H9 (cell line): ENCODE measurements around the gene INPP5A. TPM values are rescaled to one million over a fixed set of nuclear protein-coding genes. Genes with fewer than 3 reads are reported as not detected.
A peak's percentile ranks its signal among the peaks of the same experiment; 100 is the strongest.

ENCODE experiments used
- DNase-seq: peaks from one replicate; pipeline ENCODE4 v3.0.0-alpha.2; 2017
- H2AFZ ChIP-seq: one replicate; pipeline ENCODE4 v1.6.1; 2013; ENCODE audit warnings: mild to moderate bottlenecking, low read length, control low read depth, moderate library complexity
- H2AK5ac ChIP-seq: 2 replicates; pipeline ENCODE4 v1.6.1; 2013; ENCODE audit warnings: low read length, control low read depth, mixed read lengths; ENCODE audit not compliant: insufficient read length
- H2BK120ac ChIP-seq: one replicate; pipeline ENCODE4 v1.6.1; 2013; ENCODE audit warnings: low read depth, mild to moderate bottlenecking, low read length, control low read depth, inconsistent platforms; ENCODE audit not compliant: poor library complexity, severe bottlenecking
- H2BK12ac ChIP-seq: 2 replicates; pipeline ENCODE4 v1.6.1; 2013; ENCODE audit warnings: low read length, control low read depth, mixed read lengths, low read depth; ENCODE audit not compliant: insufficient read length
- H2BK15ac ChIP-seq: 2 replicates; pipeline ENCODE4 v1.6.1; 2013; ENCODE audit warnings: low read depth, low read length, control low read depth
- H2BK20ac ChIP-seq: one replicate; pipeline ENCODE4 v1.6.1; 2013; ENCODE audit warnings: low read depth, mild to moderate bottlenecking, low read length, control low read depth, inconsistent platforms; ENCODE audit not compliant: poor library complexity, severe bottlenecking
- H2BK5ac ChIP-seq: 2 replicates; pipeline ENCODE4 v1.6.1; 2013; ENCODE audit warnings: low read length, control low read depth, mixed read lengths; ENCODE audit not compliant: insufficient read length
- H3K14ac ChIP-seq: 2 replicates; pipeline ENCODE4 v1.6.1; 2013; ENCODE audit warnings: low read length, control low read depth; ENCODE audit not compliant: insufficient read depth
- H3K18ac ChIP-seq: 2 replicates; pipeline ENCODE4 v1.6.1; 2013; ENCODE audit warnings: low read depth, mild to moderate bottlenecking, mixed read lengths, low read length, control low read depth; ENCODE audit not compliant: insufficient read length
- H3K23ac ChIP-seq: 2 replicates; pipeline ENCODE4 v1.6.1; 2013; ENCODE audit warnings: low read length, control low read depth, mixed read lengths, low read depth; ENCODE audit not compliant: insufficient read length
- H3K23me2 ChIP-seq: 2 replicates; pipeline ENCODE4 v1.6.1; 2013; ENCODE audit warnings: low read depth, mild to moderate bottlenecking, mixed read lengths, low read length, control low read depth; ENCODE audit not compliant: insufficient read length, poor library complexity, severe bottlenecking
- H3K27ac ChIP-seq: 2 replicates; pipeline ENCODE4 v1.5.1; 2013; ENCODE audit warnings: low read length, control low read depth, mixed read lengths, low read depth; ENCODE audit not compliant: insufficient read length
- H3K27me3 ChIP-seq: 2 replicates; pipeline ENCODE4 v1.6.1; 2013; ENCODE audit warnings: low read length, control low read depth, inconsistent platforms; ENCODE audit not compliant: insufficient read depth
- H3K4ac ChIP-seq: 2 replicates; pipeline ENCODE4 v1.6.1; 2013; ENCODE audit warnings: low read depth, mild to moderate bottlenecking, control low read depth, inconsistent platforms, low read length, moderate library complexity
- H3K4me1 ChIP-seq: 2 replicates; pipeline ENCODE4 v1.6.1; 2013; ENCODE audit warnings: low read length, control low read depth, inconsistent platforms; ENCODE audit not compliant: insufficient read depth
- H3K4me2 ChIP-seq: 2 replicates; pipeline ENCODE4 v1.6.1; 2013; ENCODE audit warnings: low read length, control low read depth, mixed read lengths; ENCODE audit not compliant: insufficient read length, insufficient read depth
- H3K56ac ChIP-seq: 2 replicates; pipeline ENCODE4 v1.6.1; 2013; ENCODE audit warnings: low read depth, mild to moderate bottlenecking, mixed read lengths, low read length, control low read depth; ENCODE audit not compliant: insufficient read length
- H3K79me1 ChIP-seq: 2 replicates; pipeline ENCODE4 v1.6.1; 2013; ENCODE audit warnings: low read depth, mild to moderate bottlenecking, moderate library complexity, low read length, control low read depth, inconsistent platforms; ENCODE audit not compliant: insufficient read depth, poor library complexity, severe bottlenecking
- H3K79me2 ChIP-seq: 2 replicates; pipeline ENCODE4 v1.6.1; 2013; ENCODE audit warnings: low read length, control low read depth, inconsistent platforms; ENCODE audit not compliant: insufficient read depth
- H3K9ac ChIP-seq: 2 replicates; pipeline ENCODE4 v1.6.1; 2013; ENCODE audit warnings: low read length, control low read depth, mixed read lengths; ENCODE audit not compliant: insufficient read length; ENCODE audit errors: extremely low read depth
- H3K9me3 ChIP-seq: one replicate; pipeline ENCODE4 v1.6.1; 2013; ENCODE audit warnings: low read depth, low read length, inconsistent platforms; ENCODE audit not compliant: control insufficient read depth
- H3T11ph ChIP-seq: one replicate; pipeline ENCODE4 v1.6.1; 2013; ENCODE audit warnings: mild to moderate bottlenecking, low read length, control low read depth, inconsistent platforms
- H4K20me1 ChIP-seq: one replicate; pipeline ENCODE4 v1.6.1; 2013; ENCODE audit not compliant: control insufficient read depth, insufficient read length, insufficient read depth
- H4K5ac ChIP-seq: 2 replicates; pipeline ENCODE4 v1.6.1; 2013; ENCODE audit warnings: low read depth, mild to moderate bottlenecking, mixed read lengths, low read length, control low read depth; ENCODE audit not compliant: insufficient read length
- H4K8ac ChIP-seq: replicated peaks from 2 replicates; pipeline ENCODE4 v1.6.1; 2013; ENCODE audit warnings: low read length, control low read depth, mixed read lengths, low read depth; ENCODE audit not compliant: insufficient read length
- H4K91ac ChIP-seq: 2 replicates; pipeline ENCODE4 v1.6.1; 2013; ENCODE audit warnings: low read depth, mild to moderate bottlenecking, moderate library complexity, mixed read lengths, low read length, control low read depth; ENCODE audit not compliant: insufficient read length
- H3K27ac Mint-ChIP-seq, 3 experiments: 2 replicates in 2 of 3; 3 replicates in 1 of 3; pipeline ENCODE4 v1.8.0; 2020 to 2021; ENCODE audit warnings: mixed read lengths in 3 of 3, mild to moderate bottlenecking in 1 of 3, moderate library complexity in 1 of 3
- H3K27me3 Mint-ChIP-seq: 2 replicates; pipeline ENCODE4 v1.8.0; 2021; ENCODE audit warnings: low read depth, mild to moderate bottlenecking, moderate library complexity, mixed read lengths
- H3K36me3 Mint-ChIP-seq, 3 experiments: 2 replicates in 2 of 3; 3 replicates in 1 of 3; pipeline ENCODE4 v1.8.0; 2020 to 2021; ENCODE audit warnings: low read depth in 3 of 3, mixed read lengths in 3 of 3; ENCODE audit not compliant: insufficient read depth in 1 of 3
- H3K4me1 Mint-ChIP-seq, 2 experiments: 2 replicates each; pipeline ENCODE4 v1.8.0; 2020; ENCODE audit warnings: mixed read lengths in 2 of 2
- H3K4me3 Mint-ChIP-seq, 2 experiments: 2 replicates in 1 of 2; 3 replicates in 1 of 2; pipeline ENCODE4 v1.8.0; 2020 to 2021; ENCODE audit warnings: mild to moderate bottlenecking in 2 of 2, mixed read lengths in 2 of 2, moderate library complexity in 1 of 2
- H3K9me3 Mint-ChIP-seq, 2 experiments: 2 replicates in 1 of 2; 3 replicates in 1 of 2; pipeline ENCODE4 v1.8.0; 2020; ENCODE audit warnings: mild to moderate bottlenecking in 2 of 2, mixed read lengths in 2 of 2, moderate library complexity in 1 of 2
- CTCF ChIP-seq: fragments of 200-600 bp; sonication (generic); conservative IDR thresholded peaks from 3 replicates; pipeline ENCODE4 v1.8.0; 2021; ENCODE audit warnings: antibody characterized with exemption, mild to moderate bottlenecking
- WGBS: extraction: QIAGEN DNeasy Blood & Tissue Kit; methylation state at CpG from one replicate; pipeline ENCODE4 v1.1.7; 2013; ENCODE audit warnings: missing lambda C conversion rate, low lambda C conversion rate, mixed read lengths; ENCODE audit not compliant: insufficient read length; ENCODE audit errors: extremely low coverage; 5-methylcytosine and 5-hydroxymethylcytosine counted together
- total RNA-seq: library from RNA; stranded (reverse); gene quantifications from 2 replicates; pipeline ENCODE4 v1.2.1, GENCODE V29; 2021

INPP5A gene
- total RNA-seq, 1 experiment from 2014 or later: 17.7 TPM

- Histone ChIP-seq H2BK20ac (no peak overlapping the region), H3K56ac (no peak overlapping the region), H4K20me1 (no peaks in the 10 kb centered on the region), H3K23ac (no peak overlapping the region), H2BK15ac (no peak overlapping the region), H2BK120ac (no peak overlapping the region), H4K8ac (no peak overlapping the region), H3K4ac (no peak overlapping the region), H3K27me3 (no peaks in the 10 kb centered on the region; the same call in 1 of the 2 replicates), H3K14ac (peak overlapping the region; percentile 21; the same call in 1 of the 2 replicates), H3K23me2 (peaks cover 14% of the 10 kb centered on the region), H2BK5ac (no peak overlapping the region), H2BK12ac (no peak overlapping the region), H4K5ac (no peak overlapping the region), H3K79me2 (no peaks in the 10 kb centered on the region), H3K18ac (peak overlapping the region; percentile 51), H3T11ph (no peak overlapping the region), H3K4me1 (peaks cover 4% of the 10 kb centered on the region; the same call in 1 of the 2 replicates), H2AFZ (no peak overlapping the region), H3K27ac (no peak overlapping the region), H3K9ac (no peak overlapping the region), H2AK5ac (no peak overlapping the region), H3K79me1 (no peaks in the 10 kb centered on the region), H3K9me3 (no peaks in the 10 kb centered on the region), H3K4me2 (peak overlapping the region; percentile 59), H4K91ac (no peak overlapping the region)
- WGBS: no CpG with 5 or more reads among the region's 16 CpGs
- Mint-ChIP-seq H3K4me3 (peak overlapping the region; percentile 70 to 88), H3K9me3 (no peaks in the 10 kb centered on the region; a peak in 1 of 5 replicates), H3K27me3 (peaks cover 45% of the 10 kb centered on the region), H3K36me3 (no peaks in the 10 kb centered on the region), H3K27ac (peak overlapping the region in 1 of 3 experiments; percentile 18; a peak in 1 of 7 replicates), H3K4me1 (peaks cover 30 to 33% of the 10 kb centered on the region in 2 experiments)
- TF ChIP-seq CTCF: no peak
- DNase-seq: peak; percentile 68
Measured at GRCh38 chr10:132517951-132518521, 19.6 kb upstream of the INPP5A start.
